Hepatocyte (in vitro differentiated cells): ENCODE results near the gene RNF41. TPM values are rescaled to one million over a fixed set of nuclear protein-coding genes. Genes with fewer than 3 reads are reported as not detected.

Experiments used
- DNase-seq: peaks from one replicate; pipeline ENCODE4 v3.0.0-alpha.2; 2016; ENCODE audit warnings: low spot score
- H2AFZ ChIP-seq: fragments of 200-600 bp; sonication (generic); 2 replicates; pipeline ENCODE4 v1.6.0; 2016; ENCODE audit warnings: antibody characterized with exemption, mild to moderate bottlenecking
- H3K27ac ChIP-seq: fragments of 200-600 bp; sonication (generic); 2 replicates; pipeline ENCODE4 v1.5.1; 2016; ENCODE audit warnings: mild to moderate bottlenecking
- H3K27me3 ChIP-seq: fragments of 200-600 bp; sonication (generic); 2 replicates; pipeline ENCODE4 v1.6.1; 2016
- H3K36me3 ChIP-seq: fragments of 200-600 bp; sonication (generic); replicated peaks from 2 replicates; pipeline ENCODE4 v1.5.1; 2016; ENCODE audit warnings: low read depth; ENCODE audit not compliant: insufficient read depth
- H3K4me1 ChIP-seq: fragments of 200-600 bp; sonication (generic); 2 replicates; pipeline ENCODE4 v1.5.1; 2016; ENCODE audit warnings: mild to moderate bottlenecking, moderate library complexity; ENCODE audit not compliant: insufficient read depth
- H3K4me2 ChIP-seq: fragments of 200-600 bp; sonication (generic); 2 replicates; pipeline ENCODE4 v1.6.0; 2016
- H3K4me3 ChIP-seq: fragments of 200-600 bp; sonication (generic); 2 replicates; pipeline ENCODE4 v1.5.1; 2016; ENCODE audit warnings: mild to moderate bottlenecking
- H3K79me2 ChIP-seq: fragments of 200-600 bp; sonication (generic); 2 replicates; pipeline ENCODE4 v1.6.0; 2017; ENCODE audit warnings: mild to moderate bottlenecking
- H3K9me2 ChIP-seq: fragments of 200-600 bp; sonication (generic); replicated peaks from 2 replicates; pipeline ENCODE4 v1.6.0; 2017; ENCODE audit warnings: mild to moderate bottlenecking; ENCODE audit not compliant: insufficient read depth
- H3K9me3 ChIP-seq: fragments of 200-600 bp; sonication (generic); 2 replicates; pipeline ENCODE4 v1.5.1; 2016; ENCODE audit warnings: low read depth, mild to moderate bottlenecking
- H4K20me1 ChIP-seq: fragments of 200-600 bp; sonication (generic); 2 replicates; pipeline ENCODE4 v1.6.0; 2016; ENCODE audit warnings: mild to moderate bottlenecking; ENCODE audit not compliant: insufficient read depth, poor library complexity, severe bottlenecking
- EZH2 ChIP-seq: fragments of 200-600 bp; sonication (generic); IDR thresholded peaks from 2 replicates; pipeline ENCODE4 v1.6.1; 2016; ENCODE audit warnings: antibody characterized with exemption, mild to moderate bottlenecking, borderline replicate concordance
- EZH2phosphoT487 ChIP-seq: fragments of 200-600 bp; sonication (generic); IDR thresholded peaks from one replicate; pipeline ENCODE4 v1.6.1; 2018; ENCODE audit warnings: antibody characterized with exemption, mild to moderate bottlenecking, low read depth, moderate library complexity; ENCODE audit not compliant: unreplicated experiment, severe bottlenecking
- WGBS: methylation state at CpG from one replicate; pipeline ENCODE4 v1.1.6; 2016; ENCODE audit warnings: low lambda C conversion rate; ENCODE audit errors: missing lambda C conversion rate; 5-methylcytosine and 5-hydroxymethylcytosine counted together
- polyA plus RNA-seq: library from polyadenylated mRNA; unstranded; fragments of >200 nt; fragmentation: Nextera tagmentation; extraction: Ambion mirVana; gene quantifications from 2 replicates; pipeline ENCODE4 v1.2.1, GENCODE V29; 2016
- total RNA-seq: library from RNA; depleted of rRNA; stranded (reverse); fragments of >200 nt; gene quantifications from 2 replicates; pipeline ENCODE4 v1.2.3, GENCODE V29; 2014
- TF ChIP-seq, protein P1 (sequence below): fragments of 200-600 bp; sonication (generic); IDR thresholded peaks from 2 replicates; pipeline ENCODE4 v1.5.1; 2016; ENCODE audit warnings: antibody characterized with exemption, mild to moderate bottlenecking; ENCODE audit not compliant: poor library complexity

Gene RNF41
- total and polyA plus RNA-seq, 2 experiments from 2014 or later, result 22.5 to 47.6 TPM

- no peak for DNase-seq
- Histone ChIP-seq H3K4me3 (no peak within 1 kb of the TSS), H4K20me1 (no peaks in the 10 kb centered on the region), H3K9me2 (no peaks in the 10 kb centered on the region), H2AFZ (no peak within 1 kb of the TSS), H3K79me2 (peaks cover 21% of the 10 kb centered on the region), H3K27ac (peak within 1 kb of the TSS; percentile 98), H3K4me1 (peaks cover 7% of the 10 kb centered on the region), H3K36me3 (no peaks in the 10 kb centered on the region), H3K4me2 (peak within 1 kb of the TSS; percentile 80), H3K27me3 (no peaks in the 10 kb centered on the region), H3K9me3 (no peaks in the 10 kb centered on the region)
- WGBS, result 73% methylated on average over 3 of the region's 4 CpGs
- TF ChIP-seq, protein P1, sequence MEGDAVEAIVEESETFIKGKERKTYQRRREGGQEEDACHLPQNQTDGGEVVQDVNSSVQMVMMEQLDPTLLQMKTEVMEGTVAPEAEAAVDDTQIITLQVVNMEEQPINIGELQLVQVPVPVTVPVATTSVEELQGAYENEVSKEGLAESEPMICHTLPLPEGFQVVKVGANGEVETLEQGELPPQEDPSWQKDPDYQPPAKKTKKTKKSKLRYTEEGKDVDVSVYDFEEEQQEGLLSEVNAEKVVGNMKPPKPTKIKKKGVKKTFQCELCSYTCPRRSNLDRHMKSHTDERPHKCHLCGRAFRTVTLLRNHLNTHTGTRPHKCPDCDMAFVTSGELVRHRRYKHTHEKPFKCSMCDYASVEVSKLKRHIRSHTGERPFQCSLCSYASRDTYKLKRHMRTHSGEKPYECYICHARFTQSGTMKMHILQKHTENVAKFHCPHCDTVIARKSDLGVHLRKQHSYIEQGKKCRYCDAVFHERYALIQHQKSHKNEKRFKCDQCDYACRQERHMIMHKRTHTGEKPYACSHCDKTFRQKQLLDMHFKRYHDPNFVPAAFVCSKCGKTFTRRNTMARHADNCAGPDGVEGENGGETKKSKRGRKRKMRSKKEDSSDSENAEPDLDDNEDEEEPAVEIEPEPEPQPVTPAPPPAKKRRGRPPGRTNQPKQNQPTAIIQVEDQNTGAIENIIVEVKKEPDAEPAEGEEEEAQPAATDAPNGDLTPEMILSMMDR, result no peak
- TF ChIP-seq EZH2 (no peak), EZH2phosphoT487 (no peak)
These were observed 8.3 kb upstream of the RNF41 start, which contains the start of gene SLC39A5 for GRCh38 chr12:56229916-56230431. TSS of gene SLC39A5 (plus strand) at chr12:56230051. CDS start at chr12:56231275, 1,224 bp downstream.

GRCh38 chr12:56229082-56229481, 7.4 kb upstream of the RNF41 start:
- Histone ChIP-seq H3K4me3 (no peak overlapping the region), H3K79me2 (peaks cover 23% of the 10 kb centered on the region), H3K27ac (peak overlapping the region; percentile 98), H3K4me2 (no peak overlapping the region), H3K9me3 (no peaks in the 10 kb centered on the region), H4K20me1 (no peaks in the 10 kb centered on the region), H3K4me1 (peaks cover 10% of the 10 kb centered on the region), H3K9me2 (no peaks in the 10 kb centered on the region), H3K27me3 (no peaks in the 10 kb centered on the region), H3K36me3 (no peaks in the 10 kb centered on the region), H2AFZ (no peak overlapping the region)
- DNase-seq, result no peak
- WGBS, result 90% methylated on average over 7 of the region's 7 CpGs
- no peak for TF ChIP-seq EZH2

GRCh38 chr12:56224954-56225353, 3.2 kb upstream of the RNF41 start:
- 89% methylated on average over 11 of the region's 11 CpGs for WGBS
- H2AFZ ChIP-seq, result no peak overlapping the region

DNA sequence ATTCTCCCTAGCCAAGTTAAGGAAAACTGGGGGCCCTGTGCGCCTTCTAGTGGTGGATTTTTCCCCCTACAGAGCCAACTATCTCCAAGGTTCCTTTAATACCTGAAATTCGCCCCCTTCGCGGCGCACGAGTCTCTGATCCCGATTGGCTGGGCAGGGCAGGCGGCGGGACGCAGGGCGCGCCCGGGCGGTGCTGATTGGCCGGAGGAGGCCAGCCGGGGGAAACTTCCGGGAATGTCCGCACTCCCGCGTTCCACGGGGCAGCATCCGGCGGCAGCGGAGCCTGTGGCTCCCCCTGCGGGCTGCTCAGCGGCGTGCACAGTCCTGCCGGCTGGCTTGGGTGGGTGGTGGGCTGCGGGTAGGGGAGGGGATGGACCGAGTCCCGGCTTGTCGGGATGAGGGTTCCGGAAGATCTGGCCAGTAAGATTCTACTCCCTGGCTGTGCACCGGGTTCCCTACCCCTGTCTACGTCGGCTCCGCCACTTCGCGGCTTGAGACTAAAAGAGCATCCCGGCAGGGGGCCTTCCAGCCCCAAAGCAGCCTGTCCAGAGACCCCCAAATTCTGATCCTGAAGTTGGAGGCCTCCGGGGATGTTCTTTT, 2.5 kb upstream of the RNF41 start, which contains the start of gene NABP2:
Gene NABP2 (plus strand): TSS at position 241 of the 600 bp plus-strand sequence. CDS start 515 bp downstream, outside the sequence.
- H3K9me3 ChIP-seq, result no peaks in the 10 kb centered on the region
- peak; percentile 98 for DNase-seq
- no peaks in the 10 kb centered on the region for H3K36me3 ChIP-seq
- peak within 1 kb of the TSS; percentile 64 for H3K4me3 ChIP-seq
- H3K4me2 ChIP-seq, result peak within 1 kb of the TSS; percentile 81
- H4K20me1 ChIP-seq, result no peaks in the 10 kb centered on the region
- peaks cover 19% of the 10 kb centered on the region for H3K79me2 ChIP-seq
- H3K4me1 ChIP-seq, result peaks cover 22% of the 10 kb centered on the region
- TF ChIP-seq EZH2 (no peak), EZH2phosphoT487 (no peak)
- TF ChIP-seq, protein P1, result peak; percentile 80
- H3K9me2 ChIP-seq, result no peaks in the 10 kb centered on the region
- H3K27me3 ChIP-seq, result no peaks in the 10 kb centered on the region
- 4% methylated on average over 38 of the region's 41 CpGs for WGBS
- H3K27ac ChIP-seq, result peak within 1 kb of the TSS; percentile 96
- H2AFZ ChIP-seq, result peak within 1 kb of the TSS; percentile 69

More at GRCh38 chr12:56224954-56225353, 3.2 kb upstream of the RNF41 start:
- H3K27me3 ChIP-seq, result no peaks in the 10 kb centered on the region
- no peak for TF ChIP-seq EZH2
- TF ChIP-seq, protein P1, result no peak
- TF ChIP-seq EZH2phosphoT487, result no peak
- H3K9me3 ChIP-seq, result no peaks in the 10 kb centered on the region
- H3K27ac ChIP-seq, result no peak overlapping the region
- H3K79me2 ChIP-seq, result peaks cover 12% of the 10 kb centered on the region
- peak overlapping the region; percentile 64 for H3K4me3 ChIP-seq
- DNase-seq, result no peak
- no peaks in the 10 kb centered on the region for H3K9me2 ChIP-seq
- no peaks in the 10 kb centered on the region for H4K20me1 ChIP-seq
- peaks cover 19% of the 10 kb centered on the region for H3K4me1 ChIP-seq
- H3K36me3 ChIP-seq, result no peaks in the 10 kb centered on the region
- H3K4me2 ChIP-seq, result peak overlapping the region; percentile 81
